A549 (cell line): Measurements from ENCODE around the gene PRSS35. TPM values are rescaled to one million over a fixed set of nuclear protein-coding genes. Genes with fewer than 3 reads are reported as not detected.

Source experiments
- ATAC-seq, 2 experiments: fragments of 200-7000 bp in 1 of 2; fragments of >200 bp in 1 of 2; cut with Nextera tagmentation in 1 of 2; cut with Tn5 transposase in 1 of 2; 3 replicates each; pipeline versions ENCODE4 v1.8.0 to v1.9.1; 2018 to 2020; ENCODE audit warnings: mild to moderate bottlenecking in 1 of 2, moderate library complexity in 1 of 2
- CTCF ChIA-PET: fragments of 300-600 bp; sonication (Branson Sonifier 250); formaldehyde crosslinking; extraction: SDS; loops from one replicate; lab custom pipeline; 2021; ENCODE audit warnings: antibody characterized with exemption, inconsistent platforms; lab: Yijun Ruan, JAX
- POLR2A ChIA-PET: fragments of 350-600 bp; formaldehyde crosslinking; extraction: SDS; loops from one replicate; lab custom pipeline; 2021; ENCODE audit warnings: antibody characterized with exemption, inconsistent platforms; lab: Yijun Ruan, JAX
- DNase-seq, 2 experiments: peaks; one replicate each; pipeline versions ENCODE4 v3.0.0 to v3.0.0-alpha.2; 2011 to 2016; ENCODE audit warnings: low read depth in 1 of 2, low spot score in 1 of 2
- FAIRE-seq: peaks from 2 replicates; lab custom pipeline; 2011; peaks lifted over from hg19 to GRCh38; lab: Jason Lieb, UNC
- H3K27ac ChIP-seq, 2 experiments: fragments of >200 bp; sonication (Bioruptor Twin); formaldehyde crosslinking; 3 replicates each; pipeline ENCODE4 v1.5.1; 2016 to 2017
- H3K4me1 ChIP-seq: fragments of >200 bp; sonication (Bioruptor Twin); formaldehyde crosslinking; 3 replicates; pipeline ENCODE4 v1.6.1; 2016
- H3K4me2 ChIP-seq: fragments of >200 bp; sonication (Bioruptor Twin); formaldehyde crosslinking; 3 replicates; pipeline ENCODE4 v1.6.1; 2016
- H3K4me3 ChIP-seq: fragments of >200 bp; sonication (Bioruptor Twin); formaldehyde crosslinking; 3 replicates; pipeline ENCODE4 v1.5.1; 2016
- H3K9me3 ChIP-seq: fragments of >200 bp; sonication (Bioruptor Twin); formaldehyde crosslinking; 3 replicates; pipeline ENCODE4 v1.6.1; 2016
- BHLHE40 ChIP-seq: IDR thresholded peaks from 2 replicates; pipeline ENCODE4 v1.6.1; 2012; ENCODE audit warnings: low read depth, low read length, inconsistent platforms
- CBX2 ChIP-seq: fragments of 200-600 bp; sonication (generic); IDR thresholded peaks from 2 replicates; pipeline ENCODE4 v1.6.1; 2016; ENCODE audit warnings: low read depth, mild to moderate bottlenecking, borderline replicate concordance
- CBX8 ChIP-seq: fragments of 200-600 bp; sonication (generic); IDR thresholded peaks from 2 replicates; pipeline ENCODE4 v1.6.1; 2016
- CEBPB ChIP-seq, 2 experiments: fragments of >200 bp in 1 of 2; sonication (Bioruptor Twin) in 1 of 2; formaldehyde crosslinking in 1 of 2; IDR thresholded peaks; 2 replicates each; pipeline ENCODE4 v1.6.1; 2012 to 2016
- CHD2 ChIP-seq: fragments of 150-350 bp; IDR thresholded peaks from 2 replicates; pipeline ENCODE4 v1.6.1; 2014; ENCODE audit warnings: low read length; ENCODE audit not compliant: partially characterized antibody
- EHMT2 ChIP-seq: fragments of 200-600 bp; sonication (generic); IDR thresholded peaks from 2 replicates; pipeline ENCODE4 v1.6.1; 2016; ENCODE audit warnings: antibody characterized with exemption, low read depth, mild to moderate bottlenecking, moderate library complexity
- EP300 ChIP-seq, 2 experiments: fragments of >200 bp; sonication (Bioruptor Twin); formaldehyde crosslinking; IDR thresholded peaks; 2 replicates in 1 of 2; 3 replicates in 1 of 2; pipeline ENCODE4 v1.6.1; 2016 to 2017
- ESRRA ChIP-seq: fragments of 150-350 bp; IDR thresholded peaks from 2 replicates; pipeline ENCODE4 v1.6.1; 2014; ENCODE audit warnings: mild to moderate bottlenecking, low read length, borderline replicate concordance
- FOXS1 ChIP-seq: fragments of 250-450 bp; sonication (Bioruptor Pico); IDR thresholded peaks from 2 replicates; pipeline ENCODE4 v1.5.0; 2020; ENCODE audit warnings: mild to moderate bottlenecking, moderate library complexity
- GATA3 ChIP-seq: IDR thresholded peaks from 2 replicates; pipeline ENCODE4 v1.6.1; 2012; ENCODE audit warnings: borderline replicate concordance
- HDAC2 ChIP-seq: fragments of 200-600 bp; sonication (generic); IDR thresholded peaks from 2 replicates; pipeline ENCODE4 v1.6.1; 2016
- HOXB13 ChIP-seq: fragments of 250-450 bp; sonication (Bioruptor Pico); IDR thresholded peaks from 2 replicates; pipeline ENCODE4 v1.5.0; 2020; ENCODE audit warnings: low read depth, mild to moderate bottlenecking, moderate library complexity
- HOXB5 ChIP-seq: fragments of 250-450 bp; sonication (Bioruptor Pico); IDR thresholded peaks from 2 replicates; pipeline ENCODE4 v1.5.0; 2020; ENCODE audit warnings: mild to moderate bottlenecking, moderate library complexity
- JUN ChIP-seq, 2 experiments: fragments of >200 bp; sonication (Bioruptor Twin); formaldehyde crosslinking; IDR thresholded peaks; 2 replicates in 1 of 2; 3 replicates in 1 of 2; pipeline ENCODE4 v1.6.1; 2016 to 2017
- JUNB ChIP-seq: fragments of >200 bp; sonication (Bioruptor Twin); formaldehyde crosslinking; IDR thresholded peaks from 2 replicates; pipeline ENCODE4 v1.6.1; 2016
- KDM5A ChIP-seq: fragments of 200-600 bp; sonication (generic); IDR thresholded peaks from 2 replicates; pipeline ENCODE4 v1.6.1; 2016; ENCODE audit warnings: antibody characterized with exemption, mild to moderate bottlenecking
- MAZ ChIP-seq: fragments of 150-350 bp; IDR thresholded peaks from 2 replicates; pipeline ENCODE4 v1.6.1; 2014; ENCODE audit warnings: antibody characterized with exemption, low read depth, low read length, borderline replicate concordance
- MYC ChIP-seq: IDR thresholded peaks from 2 replicates; pipeline ENCODE4 v1.6.1; 2012; ENCODE audit warnings: mild to moderate bottlenecking, inconsistent platforms, low read length, improper control_type of control experiment, borderline replicate concordance
- NPAS2 ChIP-seq: fragments of 250-450 bp; sonication (Bioruptor Pico); IDR thresholded peaks from 2 replicates; pipeline ENCODE4 v1.8.0; 2022; ENCODE audit warnings: mild to moderate bottlenecking, moderate library complexity, borderline replicate concordance
- PHF8 ChIP-seq: fragments of 200-600 bp; sonication (generic); IDR thresholded peaks from 2 replicates; pipeline ENCODE4 v1.6.1; 2016; ENCODE audit warnings: low read depth, mild to moderate bottlenecking, antibody characterized with exemption, moderate library complexity, borderline replicate concordance
- RARB ChIP-seq: fragments of 250-450 bp; sonication (Bioruptor Pico); IDR thresholded peaks from 2 replicates; pipeline ENCODE4 v1.8.0; 2021; ENCODE audit warnings: mild to moderate bottlenecking, moderate library complexity
- RCOR1 ChIP-seq: fragments of 150-350 bp; IDR thresholded peaks from 2 replicates; pipeline ENCODE4 v1.6.1; 2014; ENCODE audit warnings: antibody characterized with exemption, low read length, low read depth
- RNF2 ChIP-seq: fragments of 200-600 bp; sonication (generic); IDR thresholded peaks from 2 replicates; pipeline ENCODE4 v1.6.1; 2016; ENCODE audit warnings: low read depth, mild to moderate bottlenecking, antibody characterized with exemption, moderate library complexity, borderline replicate concordance
- SREBF2 ChIP-seq: fragments of 450-650 bp; IDR thresholded peaks from 2 replicates; pipeline ENCODE4 v1.6.1; 2014; ENCODE audit warnings: mild to moderate bottlenecking, moderate library complexity
- TFCP2L1 ChIP-seq: fragments of 250-450 bp; sonication (Bioruptor Pico); IDR thresholded peaks from 2 replicates; pipeline ENCODE4 v1.5.0; 2021; ENCODE audit warnings: mild to moderate bottlenecking
- TP53 ChIP-seq: fragments of 250-450 bp; sonication (Bioruptor Pico); IDR thresholded peaks from 2 replicates; pipeline ENCODE4 v1.5.0; 2021; ENCODE audit warnings: mild to moderate bottlenecking, moderate library complexity
- ZC3H11A ChIP-seq: fragments of 450-650 bp; IDR thresholded peaks from 2 replicates; pipeline ENCODE4 v1.6.1; 2014; ENCODE audit warnings: antibody characterized with exemption, mild to moderate bottlenecking
- WGBS: methylation state at CpG from one replicate; pipeline ENCODE4 v1.1.6; 2017; ENCODE audit errors: missing lambda C conversion rate; 5-methylcytosine and 5-hydroxymethylcytosine counted together
- polyA plus RNA-seq, 4 experiments: library from polyadenylated mRNA; depleted of rRNA in 3 of 4; stranded (reverse); fragments of >200 nt; fragmentation: RNase III in 1 of 4; extraction: RNeasy Plus Mini Kit Qiagen cat#74134 plus additional on column Dnase treatment in 1 of 4; gene quantifications; 2 replicates in 3 of 4; 3 replicates in 1 of 4; pipeline ENCODE4 v1.2.3, GENCODE V29; 2011 to 2017
- TF ChIP-seq, protein P1 (sequence below): fragments of >200 bp; sonication (Bioruptor Twin); formaldehyde crosslinking; IDR thresholded peaks from 2 replicates; pipeline ENCODE4 v1.6.1; 2016
- TF ChIP-seq, protein P2 (sequence below): fragments of >200 bp; sonication (Bioruptor Twin); formaldehyde crosslinking; IDR thresholded peaks from 3 replicates; pipeline ENCODE4 v1.5.1; 2016
- TF ChIP-seq, protein P3 (sequence below): IDR thresholded peaks from 2 replicates; pipeline ENCODE4 v1.6.1; 2012
- TF ChIP-seq, protein P4 (sequence below): fragments of 150-350 bp; IDR thresholded peaks from 2 replicates; pipeline ENCODE4 v1.6.1; 2014; ENCODE audit warnings: low read depth, mild to moderate bottlenecking, low read length

PRSS35 gene
- polyA plus RNA-seq, 2 of the 4 experiments (the other 2 are of a cell fraction), result 0.61 to 1.9 TPM

DNA sequence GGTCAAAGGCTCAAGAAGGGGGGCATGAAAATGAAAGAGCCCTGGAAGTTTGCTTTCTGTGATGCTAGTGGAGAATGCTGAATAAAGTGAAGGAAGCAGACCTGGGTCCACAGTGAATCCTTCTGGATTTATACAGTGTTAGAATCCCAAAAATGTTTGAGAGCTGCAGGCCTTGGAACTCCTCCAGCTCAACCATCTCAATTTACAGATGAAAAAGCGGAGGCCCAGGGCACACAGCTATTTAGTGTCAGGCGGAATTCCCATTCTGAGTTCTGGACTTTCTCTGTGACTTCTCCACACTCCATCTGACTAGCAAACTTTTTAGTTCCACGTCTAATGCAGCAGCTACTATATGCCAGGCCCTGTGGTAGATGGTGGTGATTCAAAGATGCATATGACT, 1.5 kb upstream of the PRSS35 start:
- no peak for TF ChIP-seq CBX8
- no peak for TF ChIP-seq KDM5A
- no peak for TF ChIP-seq MYC
- TF ChIP-seq, protein P1, sequence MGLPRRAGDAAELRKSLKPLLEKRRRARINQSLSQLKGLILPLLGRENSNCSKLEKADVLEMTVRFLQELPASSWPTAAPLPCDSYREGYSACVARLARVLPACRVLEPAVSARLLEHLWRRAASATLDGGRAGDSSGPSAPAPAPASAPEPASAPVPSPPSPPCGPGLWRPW, result no peak
- no peak for TF ChIP-seq MAZ
- TF ChIP-seq EP300 (IDR thresholded peaks at IDR 0.05), result no peak
- no peak for TF ChIP-seq SREBF2
- TF ChIP-seq JUNB, result no peak
- TF ChIP-seq ESRRA, result no peak
- no peak for TF ChIP-seq JUN (IDR thresholded peaks at IDR 0.05)
- no peak for TF ChIP-seq TFCP2L1
- no peak for TF ChIP-seq BHLHE40
- TF ChIP-seq RCOR1, result no peak
- no peak for TF ChIP-seq GATA3
- no peak for TF ChIP-seq CEBPB (IDR thresholded peaks at IDR 0.05)
- TF ChIP-seq EHMT2, result no peak
- TF ChIP-seq FOXS1 (CRISPR knock-in tag), result no peak
- TF ChIP-seq, all 56 proteins: peak for 0
- Histone ChIP-seq H3K4me1 (peaks cover 19% of the 10 kb centered on the region; the same call in 2 of the 3 replicates), H3K9me3 (no peaks in the 10 kb centered on the region), H3K27ac (no peak overlapping the region), H3K4me3 (no peak overlapping the region), H3K4me2 (no peak overlapping the region)
- no peak for DNase-seq
- CTCF ChIA-PET, result interaction anchor here (0.9 to 7.9 kb wide), 14 partner anchors 31 to 445 kb away, joined by 3 to 93 read pairs (median 6); partner anchors contain the start of genes DOP1A and UBE3D
- POLR2A ChIA-PET, result no interaction called here
- FAIRE-seq, result no peak
- 73% methylated on average over 3 of the region's 3 CpGs for WGBS
- no peak for ATAC-seq

DNA sequence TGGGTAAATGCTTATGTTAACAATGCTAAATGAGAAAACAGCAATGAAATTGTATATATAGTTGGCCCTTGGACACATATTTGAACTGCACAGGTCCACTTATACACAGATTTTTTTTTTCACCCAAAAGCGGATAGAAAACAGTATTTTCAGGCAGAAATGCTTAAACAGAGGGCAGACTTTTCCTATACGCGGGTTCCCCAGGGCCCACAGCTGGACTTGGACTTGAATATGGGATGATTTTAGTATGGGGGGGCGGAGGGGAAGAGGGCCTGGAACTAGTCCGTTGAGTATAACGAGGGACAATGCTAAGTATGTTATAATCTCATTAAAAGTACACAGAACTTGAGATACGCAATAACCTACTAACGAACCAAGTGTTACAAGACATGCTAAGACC, 1.1 kb upstream of the PRSS35 start:
- ChIA-PET CTCF (interaction anchor here (0.9 to 7.9 kb wide), 24 partner anchors 8 to 445 kb away, joined by 3 to 93 read pairs (median 5); partner anchors contain the start of genes DOP1A and UBE3D), POLR2A (no interaction called here)
- Histone ChIP-seq H3K9me3 (no peaks in the 10 kb centered on the region), H3K4me2 (peak overlapping the region; percentile 95), H3K4me3 (no peak overlapping the region; the same call in 2 of the 3 replicates), H3K4me1 (peaks cover 19% of the 10 kb centered on the region; the same call in 2 of the 3 replicates), H3K27ac (0 out of 6 replicates have a peak overlapping the region, but pooled peaks of 1 of the 2 experiments have one; percentile 43)
- ATAC-seq (no peak), DNase-seq (no peak), FAIRE-seq (no peak)
- TF ChIP-seq EP300 (IDR thresholded peaks at IDR 0.05), result no peak
- no peak for TF ChIP-seq CBX2
- TF ChIP-seq, protein P1, result no peak
- no peak for TF ChIP-seq PHF8
- 73% methylated on average over 8 of the region's 8 CpGs for WGBS

DNA sequence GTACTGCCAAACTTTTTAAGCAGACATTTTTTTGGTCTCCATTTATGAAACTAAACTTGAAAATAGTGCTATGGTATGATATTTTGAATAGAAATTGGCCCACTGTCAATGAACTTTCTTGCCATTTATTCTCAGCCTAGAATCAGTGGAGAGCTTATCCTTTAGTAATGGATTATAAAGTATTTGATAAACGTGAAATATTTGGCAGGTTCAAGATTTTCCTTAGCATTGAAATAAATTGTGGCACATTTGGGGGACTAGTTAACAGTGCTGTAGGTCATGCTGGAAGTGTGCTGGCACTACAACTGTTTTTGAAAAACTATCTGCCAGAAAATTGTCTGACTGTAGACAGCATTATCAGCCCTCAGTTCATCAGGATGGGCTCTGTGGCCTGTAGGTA, 2.1 kb downstream of the PRSS35 start:
- no peak for DNase-seq
- Histone ChIP-seq H3K4me1 (peaks cover 15% of the 10 kb centered on the region; the same call in 2 of the 3 replicates), H3K4me3 (no peak overlapping the region), H3K27ac (no peak overlapping the region), H3K4me2 (no peak overlapping the region), H3K9me3 (no peaks in the 10 kb centered on the region)
- POLR2A ChIA-PET, result no interaction called here
- no peak for FAIRE-seq
- no peak for ATAC-seq
- 89% methylated on average over 1 of the region's 1 CpG for WGBS
- CTCF ChIA-PET, result interaction anchor here (0.7 to 7.9 kb wide), 20 partner anchors 10 to 448 kb away, joined by 3 to 93 read pairs (median 3); partner anchors contain the start of genes DOP1A, ME1 and UBE3D
- TF ChIP-seq CEBPB (IDR thresholded peaks at IDR 0.05), result no peak
- TF ChIP-seq PHF8, result no peak
- TF ChIP-seq NPAS2 (CRISPR knock-in tag), result no peak
- TF ChIP-seq RNF2, result no peak
- no peak for TF ChIP-seq TP53 (CRISPR knock-in tag)
- TF ChIP-seq ZC3H11A, result no peak
- TF ChIP-seq HDAC2, result no peak
- no peak for TF ChIP-seq HOXB5 (CRISPR knock-in tag)
- TF ChIP-seq, protein P1, result no peak
- TF ChIP-seq, protein P2, sequence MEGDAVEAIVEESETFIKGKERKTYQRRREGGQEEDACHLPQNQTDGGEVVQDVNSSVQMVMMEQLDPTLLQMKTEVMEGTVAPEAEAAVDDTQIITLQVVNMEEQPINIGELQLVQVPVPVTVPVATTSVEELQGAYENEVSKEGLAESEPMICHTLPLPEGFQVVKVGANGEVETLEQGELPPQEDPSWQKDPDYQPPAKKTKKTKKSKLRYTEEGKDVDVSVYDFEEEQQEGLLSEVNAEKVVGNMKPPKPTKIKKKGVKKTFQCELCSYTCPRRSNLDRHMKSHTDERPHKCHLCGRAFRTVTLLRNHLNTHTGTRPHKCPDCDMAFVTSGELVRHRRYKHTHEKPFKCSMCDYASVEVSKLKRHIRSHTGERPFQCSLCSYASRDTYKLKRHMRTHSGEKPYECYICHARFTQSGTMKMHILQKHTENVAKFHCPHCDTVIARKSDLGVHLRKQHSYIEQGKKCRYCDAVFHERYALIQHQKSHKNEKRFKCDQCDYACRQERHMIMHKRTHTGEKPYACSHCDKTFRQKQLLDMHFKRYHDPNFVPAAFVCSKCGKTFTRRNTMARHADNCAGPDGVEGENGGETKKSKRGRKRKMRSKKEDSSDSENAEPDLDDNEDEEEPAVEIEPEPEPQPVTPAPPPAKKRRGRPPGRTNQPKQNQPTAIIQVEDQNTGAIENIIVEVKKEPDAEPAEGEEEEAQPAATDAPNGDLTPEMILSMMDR, result no peak
- TF ChIP-seq, protein P3, sequence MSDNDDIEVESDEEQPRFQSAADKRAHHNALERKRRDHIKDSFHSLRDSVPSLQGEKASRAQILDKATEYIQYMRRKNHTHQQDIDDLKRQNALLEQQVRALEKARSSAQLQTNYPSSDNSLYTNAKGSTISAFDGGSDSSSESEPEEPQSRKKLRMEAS, result no peak
- no peak for TF ChIP-seq HOXB13
- TF ChIP-seq CBX2, result no peak
- TF ChIP-seq, protein P4, sequence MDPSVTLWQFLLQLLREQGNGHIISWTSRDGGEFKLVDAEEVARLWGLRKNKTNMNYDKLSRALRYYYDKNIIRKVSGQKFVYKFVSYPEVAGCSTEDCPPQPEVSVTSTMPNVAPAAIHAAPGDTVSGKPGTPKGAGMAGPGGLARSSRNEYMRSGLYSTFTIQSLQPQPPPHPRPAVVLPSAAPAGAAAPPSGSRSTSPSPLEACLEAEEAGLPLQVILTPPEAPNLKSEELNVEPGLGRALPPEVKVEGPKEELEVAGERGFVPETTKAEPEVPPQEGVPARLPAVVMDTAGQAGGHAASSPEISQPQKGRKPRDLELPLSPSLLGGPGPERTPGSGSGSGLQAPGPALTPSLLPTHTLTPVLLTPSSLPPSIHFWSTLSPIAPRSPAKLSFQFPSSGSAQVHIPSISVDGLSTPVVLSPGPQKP, result no peak
- no peak for TF ChIP-seq BHLHE40
- no peak for TF ChIP-seq RARB (CRISPR knock-in tag)
- no peak for TF ChIP-seq CHD2
